Heart right ventricle (tissue), 16 donors: ENCODE measurements around the gene C5orf22. TPM values are rescaled to one million over a fixed set of nuclear protein-coding genes. Genes with fewer than 3 reads are reported as not detected.

Experiments
- ATAC-seq, 8 donors: fragments of 200-7000 bp; cut with Tn5 transposase; one replicate each; pipeline ENCODE4 v1.9.1; 2020; ENCODE audit warnings: mild to moderate bottlenecking in 8 of 8, moderate library complexity in 8 of 8, moderate number of reproducible peaks in 1 of 8
- DNase-seq, 2 donors: peaks; one replicate each; pipeline ENCODE4 v3.0.0-alpha.2; 2020
- H3K27ac ChIP-seq, 10 donors: fragments of 200-600 bp; sonication (generic) in 2 of 10; one replicate each; pipeline versions ENCODE4 v1.5.0 to v1.8.0; 2020 to 2022; ENCODE audit warnings: mild to moderate bottlenecking in 3 of 10
- H3K27me3 ChIP-seq, 7 donors: fragments of 200-600 bp; one replicate each; pipeline ENCODE4 v1.8.0; 2021 to 2022; ENCODE audit warnings: mild to moderate bottlenecking in 2 of 7
- H3K36me3 ChIP-seq, 9 donors: fragments of 200-600 bp; sonication (generic) in 1 of 9; one replicate each; pipeline versions ENCODE4 v1.5.0 to v1.8.0; 2020 to 2022; ENCODE audit warnings: mild to moderate bottlenecking in 2 of 9
- H3K4me1 ChIP-seq, 9 donors: fragments of 200-600 bp; sonication (generic) in 1 of 9; one replicate each; pipeline versions ENCODE4 v1.5.0 to v1.8.0; 2020 to 2022; ENCODE audit warnings: mild to moderate bottlenecking in 4 of 9
- H3K4me3 ChIP-seq, 10 donors: fragments of 200-600 bp; sonication (generic) in 2 of 10; one replicate each; pipeline versions ENCODE4 v1.5.0 to v1.8.0; 2020 to 2022; ENCODE audit warnings: mild to moderate bottlenecking in 7 of 10, moderate library complexity in 2 of 10
- H3K9me3 ChIP-seq, 11 donors: fragments of 200-600 bp in 10 of 11; sonication (generic) in 2 of 11; one replicate each; pipeline versions ENCODE4 v1.5.0 to v1.8.0; 2013 to 2022; ENCODE audit warnings: mild to moderate bottlenecking in 2 of 11, control low read depth in 1 of 11, moderate library complexity in 1 of 11
- CTCF ChIP-seq, 9 donors: fragments of 200-600 bp; sonication (generic) in 2 of 9; IDR thresholded peaks; one replicate each; pipeline versions ENCODE4 v1.5.0 to v1.8.0; 2021 to 2022; ENCODE audit warnings: antibody characterized with exemption in 9 of 9, mild to moderate bottlenecking in 5 of 9, moderate library complexity in 1 of 9
- WGBS, 2 donors: extraction: QIAGEN DNeasy Blood & Tissue Kit; methylation state at CpG; one replicate each; pipeline ENCODE4 v1.1.7; 2013; ENCODE audit warnings: inconsistent platforms in 1 of 2; 5-methylcytosine and 5-hydroxymethylcytosine counted together
- intact Hi-C, 10 donors: fragments of 100-400 bp; cut with DNase I; formaldehyde crosslinking; loops; one replicate each; pipeline versions ENCODE4 v1.11.1 to v1.14.2; 2022
- long read RNA-seq, 3 donors: library from polyadenylated mRNA; unstranded; transcript quantifications; one replicate each; pipeline ENCODE4 v2.0.0, GENCODE V29; 2020 to 2021
- polyA plus RNA-seq, 2 donors: library from polyadenylated mRNA; stranded (reverse); fragments of 200-250 nt; gene quantifications; one replicate each; pipeline ENCODE4 v1.2.3, GENCODE V29; 2013
- total RNA-seq, 10 donors: library from RNA; stranded (reverse); fragmentation: NEBNext Ultra II Directional in 3 of 10; extraction: Animal tissue kit (Norgen Biotek cat#: 25700) in 3 of 10; gene quantifications; one replicate each; pipeline versions ENCODE4 v1.2.1 to v1.2.4, GENCODE V29; 2021 to 2023
- donor health status: Arrhythmogenic right ventricular cardiomyopathy.
- donor health status: ischemic (EF 13 %, LVEDD 7.1; RV severe dilation, severe dysfunction).
- donor health status: healthy with polysubstance abuse.
- donor health status: DM: no; HTN: yes; CAD: no.
- donor health status: DM: no; HTN: no; CAD: no.
- donor health status: ischemic (EF 25% LVEDD 6.9; RV normal size, moderate dysfunction).
- donor health status: ischemic (EF 25% LVEDD 5.7; RV mildly dilated, moderate dysfunction).
- donor health status: healthy.
- donor health status: DM: yes; HTN: yes; CAD: no.
- donor health status: Ischemic cardiomyopathy.
- donor health status: ischemic (EF 35%, LVEDD 5.7; RV mildly dilated, moderate dysfunction).
- donor health status: nonischemic (EF 11% LVEDD 7.7; RV severe dilation, severe dysfunction).
- donor health status: DM: yes; HTN: yes; CAD: no.
- donor health status: PGD.
- donor health status: ischemic (EF 29% LVEDD 5.4; RV normal size, mild dysfunction).
- donor health status: nonischemic (EF 23%, LVEDD 6.1; RV moderate dilation, normal function).

C5orf22 gene
- total RNA-seq (10 to 100 TPM; 19.6 to 33.0 (median 25.7) TPM), polyA plus RNA-seq (10 to 100 TPM in 1 of 2 donors, 1 to 10 TPM in 1; 5.7 to 13.1 TPM)
- long read RNA-seq, donor 1, transcript C5orf22-201 (9 exons, 3,612 nt), result major isoform, 20 of 24 reads
- long read RNA-seq, donor 1, partial matches to known transcripts, result 2 of 24 reads
- long read RNA-seq, donor 1, other reads (novel, unspliced or antisense), result 2 of 24 reads
- long read RNA-seq, donor 2, transcript C5orf22-201 (9 exons, 3,612 nt), result major isoform, 35 of 45 reads
- long read RNA-seq, donor 2, partial matches to known transcripts, result 2 of 45 reads
- long read RNA-seq, donor 2, other reads (novel, unspliced or antisense), result 6 of 45 reads
- long read RNA-seq, donor 3, transcript C5orf22-201 (9 exons, 3,612 nt), result major isoform, 91 of 124 reads
- long read RNA-seq, donor 3, partial matches to known transcripts, result 9 of 124 reads
- long read RNA-seq, donor 3, other reads (novel, unspliced or antisense), result 20 of 124 reads

- peak; percentile 94 to 96 for DNase-seq
- H3K36me3 ChIP-seq, result peaks cover 0 to 61% (median 37%) of the 10 kb centered on the region in 9 donors
- intact Hi-C loops, result no loop called here
Measured at GRCh38 chr5:31531888-31532547, at the start of gene C5orf22, which contains the start of gene DROSHA. Gene C5orf22, plus strand, starts transcription at chr5:31532301. Its CDS starts 92 bp downstream, at chr5:31532393. Gene DROSHA, minus strand, starts transcription at chr5:31532093. Its CDS starts 3,034 bp downstream, at chr5:31529059.

GRCh38 chr5:31485376-31486207 lies 46.5 kb upstream of the C5orf22 start:
- DNase-seq (no peak), ATAC-seq (no peak)
- Histone ChIP-seq H3K27ac (no peak overlapping the region), H3K36me3 (peaks cover 0 to 100% (median 27%) of the 10 kb centered on the region in 9 donors), H3K9me3 (no peaks in the 10 kb centered on the region), H3K4me3 (no peak overlapping the region), H3K4me1 (no peaks in the 10 kb centered on the region), H3K27me3 (no peaks in the 10 kb centered on the region)
- WGBS, 2 donors, result 89 to 92% methylated on average over 7 of the region's 7 CpGs
- intact Hi-C loops, result no loop called here
- TF ChIP-seq CTCF (IDR thresholded peaks at IDR 0.05), result no peak

More at GRCh38 chr5:31531888-31532547, at the start of gene C5orf22, which contains the start of gene DROSHA:
- peak in 3 of 9 donors; percentile 14 to 30 (median 15) for TF ChIP-seq CTCF (IDR thresholded peaks at IDR 0.05)
- peak within 1 kb of the TSS; percentile 71 to 92 (median 80) for H3K4me3 ChIP-seq
- ATAC-seq, result peak; percentile 99 to 100 (median 99)
- H3K27me3 ChIP-seq, result no peaks in the 10 kb centered on the region
- peaks cover 3 to 37% (median 29%) of the 10 kb centered on the region in 9 donors for H3K4me1 ChIP-seq
- no peaks in the 10 kb centered on the region for H3K9me3 ChIP-seq
- H3K27ac ChIP-seq, result peak within 1 kb of the TSS in 9 of 10 donors; percentile 72 to 89 (median 80)
- 0% methylated on average over 52 of the region's 52 CpGs for WGBS, 2 donors

GRCh38 chr5:31486441-31486840 lies 45.7 kb upstream of the C5orf22 start:
- H3K36me3 ChIP-seq, result peaks cover 0 to 100% (median 31%) of the 10 kb centered on the region in 9 donors
- no peak for TF ChIP-seq CTCF (IDR thresholded peaks at IDR 0.05)
- no peaks in the 10 kb centered on the region for H3K4me1 ChIP-seq
- H3K27me3 ChIP-seq, result no peaks in the 10 kb centered on the region
- no peak overlapping the region for H3K4me3 ChIP-seq
- intact Hi-C loops, result no loop called here
- no peak overlapping the region for H3K27ac ChIP-seq
- ATAC-seq (no peak), DNase-seq (no peak)
- WGBS, 2 donors, result 93 to 97% methylated on average over 6 of the region's 6 CpGs
- no peaks in the 10 kb centered on the region for H3K9me3 ChIP-seq

- H3K27me3 ChIP-seq, result no peaks in the 10 kb centered on the region
- no peaks in the 10 kb centered on the region for H3K9me3 ChIP-seq
- no peak for TF ChIP-seq CTCF (IDR thresholded peaks at IDR 0.05)
- 94 to 99% methylated on average over 2 of the region's 2 CpGs for WGBS, 2 donors
- ATAC-seq, result no peak
- H3K36me3 ChIP-seq, result peaks cover 0 to 100% (median 32%) of the 10 kb centered on the region in 9 donors
- no peak for DNase-seq
- intact Hi-C loops, result no loop called here
- no peaks in the 10 kb centered on the region for H3K4me1 ChIP-seq
- H3K4me3 ChIP-seq, result no peak overlapping the region
- H3K27ac ChIP-seq, result no peak overlapping the region
Measured at GRCh38 chr5:31487506-31487905, 44.6 kb upstream of the C5orf22 start.
